ENCODE data around the gene KDM4B. TPM values are rescaled to one million over a fixed set of nuclear protein-coding genes. Genes with fewer than 3 reads are reported as not detected.

The KDM4B gene
- total and polyA plus RNA-seq, 4 donors, result 3.2 to 19.7 (median 12.9) TPM

DNA sequence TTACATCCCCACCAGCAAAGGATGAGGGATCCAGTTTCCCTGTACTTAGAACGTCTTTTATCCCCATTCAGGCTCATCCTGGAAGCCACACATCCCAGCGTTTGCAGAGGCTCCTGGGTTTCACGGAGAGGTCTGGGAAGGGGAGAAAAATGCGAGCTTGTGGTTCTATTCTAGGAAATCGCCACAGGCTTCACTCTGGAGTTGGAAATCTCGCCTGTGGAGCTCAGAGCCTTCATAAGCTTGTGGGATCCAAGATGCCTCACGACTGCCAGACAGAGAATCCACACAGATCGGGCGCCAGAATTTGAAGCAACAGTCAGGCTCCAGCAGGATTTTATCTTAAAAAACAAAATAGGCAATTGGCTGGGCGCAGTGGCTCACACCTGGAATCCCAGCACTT is 213.8 kb downstream of the KDM4B start:
- TF ChIP-seq, protein P1, sequence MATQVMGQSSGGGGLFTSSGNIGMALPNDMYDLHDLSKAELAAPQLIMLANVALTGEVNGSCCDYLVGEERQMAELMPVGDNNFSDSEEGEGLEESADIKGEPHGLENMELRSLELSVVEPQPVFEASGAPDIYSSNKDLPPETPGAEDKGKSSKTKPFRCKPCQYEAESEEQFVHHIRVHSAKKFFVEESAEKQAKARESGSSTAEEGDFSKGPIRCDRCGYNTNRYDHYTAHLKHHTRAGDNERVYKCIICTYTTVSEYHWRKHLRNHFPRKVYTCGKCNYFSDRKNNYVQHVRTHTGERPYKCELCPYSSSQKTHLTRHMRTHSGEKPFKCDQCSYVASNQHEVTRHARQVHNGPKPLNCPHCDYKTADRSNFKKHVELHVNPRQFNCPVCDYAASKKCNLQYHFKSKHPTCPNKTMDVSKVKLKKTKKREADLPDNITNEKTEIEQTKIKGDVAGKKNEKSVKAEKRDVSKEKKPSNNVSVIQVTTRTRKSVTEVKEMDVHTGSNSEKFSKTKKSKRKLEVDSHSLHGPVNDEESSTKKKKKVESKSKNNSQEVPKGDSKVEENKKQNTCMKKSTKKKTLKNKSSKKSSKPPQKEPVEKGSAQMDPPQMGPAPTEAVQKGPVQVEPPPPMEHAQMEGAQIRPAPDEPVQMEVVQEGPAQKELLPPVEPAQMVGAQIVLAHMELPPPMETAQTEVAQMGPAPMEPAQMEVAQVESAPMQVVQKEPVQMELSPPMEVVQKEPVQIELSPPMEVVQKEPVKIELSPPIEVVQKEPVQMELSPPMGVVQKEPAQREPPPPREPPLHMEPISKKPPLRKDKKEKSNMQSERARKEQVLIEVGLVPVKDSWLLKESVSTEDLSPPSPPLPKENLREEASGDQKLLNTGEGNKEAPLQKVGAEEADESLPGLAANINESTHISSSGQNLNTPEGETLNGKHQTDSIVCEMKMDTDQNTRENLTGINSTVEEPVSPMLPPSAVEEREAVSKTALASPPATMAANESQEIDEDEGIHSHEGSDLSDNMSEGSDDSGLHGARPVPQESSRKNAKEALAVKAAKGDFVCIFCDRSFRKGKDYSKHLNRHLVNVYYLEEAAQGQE (IDR thresholded peaks at IDR 0.05), result no peak
- TF ChIP-seq NR2F2 (IDR thresholded peaks at IDR 0.05) (no peak), RAD21 (IDR thresholded peaks at IDR 0.05) (no peak), SP1 (IDR thresholded peaks at IDR 0.05) (no peak), EGR1 (IDR thresholded peaks at IDR 0.05; ENCODE audit: low read depth in 2 of 2) (no peak), GABPA (IDR thresholded peaks at IDR 0.05 in 1 of 2, conservative IDR thresholded peaks at IDR 0.05 in 1 of 2) (no peak), FOXA1 (IDR thresholded peaks at IDR 0.05) (no peak), JUND (IDR thresholded peaks at IDR 0.05) (no peak), HNF4A (conservative IDR thresholded peaks at IDR 0.05) (no peak), HNF4G (IDR thresholded peaks at IDR 0.05) (no peak), RXRA (IDR thresholded peaks at IDR 0.05) (no peak), FOXA2 (IDR thresholded peaks at IDR 0.05) (no peak), YY1 (IDR thresholded peaks at IDR 0.05) (no peak), TAF1 (conservative IDR thresholded peaks at IDR 0.05) (no peak)
- TF ChIP-seq, protein P2, sequence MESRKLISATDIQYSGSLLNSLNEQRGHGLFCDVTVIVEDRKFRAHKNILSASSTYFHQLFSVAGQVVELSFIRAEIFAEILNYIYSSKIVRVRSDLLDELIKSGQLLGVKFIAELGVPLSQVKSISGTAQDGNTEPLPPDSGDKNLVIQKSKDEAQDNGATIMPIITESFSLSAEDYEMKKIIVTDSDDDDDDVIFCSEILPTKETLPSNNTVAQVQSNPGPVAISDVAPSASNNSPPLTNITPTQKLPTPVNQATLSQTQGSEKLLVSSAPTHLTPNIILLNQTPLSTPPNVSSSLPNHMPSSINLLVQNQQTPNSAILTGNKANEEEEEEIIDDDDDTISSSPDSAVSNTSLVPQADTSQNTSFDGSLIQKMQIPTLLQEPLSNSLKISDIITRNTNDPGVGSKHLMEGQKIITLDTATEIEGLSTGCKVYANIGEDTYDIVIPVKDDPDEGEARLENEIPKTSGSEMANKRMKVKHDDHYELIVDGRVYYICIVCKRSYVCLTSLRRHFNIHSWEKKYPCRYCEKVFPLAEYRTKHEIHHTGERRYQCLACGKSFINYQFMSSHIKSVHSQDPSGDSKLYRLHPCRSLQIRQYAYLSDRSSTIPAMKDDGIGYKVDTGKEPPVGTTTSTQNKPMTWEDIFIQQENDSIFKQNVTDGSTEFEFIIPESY (IDR thresholded peaks at IDR 0.05), result no peak
- TF ChIP-seq, protein P3, sequence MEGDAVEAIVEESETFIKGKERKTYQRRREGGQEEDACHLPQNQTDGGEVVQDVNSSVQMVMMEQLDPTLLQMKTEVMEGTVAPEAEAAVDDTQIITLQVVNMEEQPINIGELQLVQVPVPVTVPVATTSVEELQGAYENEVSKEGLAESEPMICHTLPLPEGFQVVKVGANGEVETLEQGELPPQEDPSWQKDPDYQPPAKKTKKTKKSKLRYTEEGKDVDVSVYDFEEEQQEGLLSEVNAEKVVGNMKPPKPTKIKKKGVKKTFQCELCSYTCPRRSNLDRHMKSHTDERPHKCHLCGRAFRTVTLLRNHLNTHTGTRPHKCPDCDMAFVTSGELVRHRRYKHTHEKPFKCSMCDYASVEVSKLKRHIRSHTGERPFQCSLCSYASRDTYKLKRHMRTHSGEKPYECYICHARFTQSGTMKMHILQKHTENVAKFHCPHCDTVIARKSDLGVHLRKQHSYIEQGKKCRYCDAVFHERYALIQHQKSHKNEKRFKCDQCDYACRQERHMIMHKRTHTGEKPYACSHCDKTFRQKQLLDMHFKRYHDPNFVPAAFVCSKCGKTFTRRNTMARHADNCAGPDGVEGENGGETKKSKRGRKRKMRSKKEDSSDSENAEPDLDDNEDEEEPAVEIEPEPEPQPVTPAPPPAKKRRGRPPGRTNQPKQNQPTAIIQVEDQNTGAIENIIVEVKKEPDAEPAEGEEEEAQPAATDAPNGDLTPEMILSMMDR (IDR thresholded peaks at IDR 0.05; ENCODE audit: low read depth, low read length, missing input control), result no peak
- TF ChIP-seq, protein P4, sequence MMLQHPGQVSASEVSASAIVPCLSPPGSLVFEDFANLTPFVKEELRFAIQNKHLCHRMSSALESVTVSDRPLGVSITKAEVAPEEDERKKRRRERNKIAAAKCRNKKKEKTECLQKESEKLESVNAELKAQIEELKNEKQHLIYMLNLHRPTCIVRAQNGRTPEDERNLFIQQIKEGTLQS (IDR thresholded peaks at IDR 0.05), result no peak
- TF ChIP-seq, protein P5, sequence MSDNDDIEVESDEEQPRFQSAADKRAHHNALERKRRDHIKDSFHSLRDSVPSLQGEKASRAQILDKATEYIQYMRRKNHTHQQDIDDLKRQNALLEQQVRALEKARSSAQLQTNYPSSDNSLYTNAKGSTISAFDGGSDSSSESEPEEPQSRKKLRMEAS (IDR thresholded peaks at IDR 0.05), result no peak
- no peaks in the 10 kb centered on the region for H3K4me1 ChIP-seq (ENCODE audit: control insufficient read depth in 4 of 4, insufficient read depth in 4 of 4, low read length in 3 of 4)
- DNase-seq (ENCODE audit: low spot score), result no peak
- no peak overlapping the region for H3K9ac ChIP-seq (ENCODE audit: low read depth in 1 of 2, low read length in 2 of 2)
- H3K27me3 ChIP-seq (ENCODE audit: control insufficient read depth in 4 of 4, insufficient read depth in 4 of 4, low read length in 3 of 4), result no peaks in the 10 kb centered on the region
- no peak overlapping the region for H3K4me3 ChIP-seq (ENCODE audit: low read depth in 1 of 3, low read length in 3 of 3)
- H3K27ac ChIP-seq (ENCODE audit: low read depth in 1 of 2, low read length in 2 of 2), result no peak overlapping the region
- H3K9me3 ChIP-seq (ENCODE audit: control insufficient read depth in 4 of 4, low read length in 3 of 4), result no peaks in the 10 kb centered on the region
- WGBS, result 74% methylated on average over 10 of the region's 10 CpGs
- H3K36me3 ChIP-seq (ENCODE audit: control insufficient read depth in 4 of 4, insufficient read depth in 3 of 4, low read depth in 1 of 4, low read length in 3 of 4), result no peaks in the 10 kb centered on the region
